Nephron progenitor cell (in vitro differentiated cells): ENCODE measurements around the gene LCN6.
"Not testable (repeated sequence)": the region's sequence is repeated elsewhere in the genome, so short reads cannot be mapped to it uniquely, and the experiment has no call there.

ENCODE experiments used
- DNase-seq: peaks from one replicate; pipeline ENCODE4 v3.0.0; 2021
- H3K27ac Mint-ChIP-seq: 2 replicates; pipeline ENCODE4 v1.8.0; 2021; ENCODE audit warnings: mild to moderate bottlenecking, moderate library complexity, mixed read lengths
- H3K27me3 Mint-ChIP-seq: 2 replicates; pipeline ENCODE4 v1.8.0; 2021; ENCODE audit warnings: mild to moderate bottlenecking, low read depth, mixed read lengths; ENCODE audit not compliant: poor library complexity
- H3K36me3 Mint-ChIP-seq: 2 replicates; pipeline ENCODE4 v1.8.0; 2021; ENCODE audit warnings: low read depth, mixed read lengths
- H3K4me1 Mint-ChIP-seq: 2 replicates; pipeline ENCODE4 v1.8.0; 2021; ENCODE audit warnings: mixed read lengths
- H3K4me3 Mint-ChIP-seq: 2 replicates; pipeline ENCODE4 v1.8.0; 2021; ENCODE audit warnings: mild to moderate bottlenecking, moderate library complexity, mixed read lengths
- H3K9me3 Mint-ChIP-seq: 2 replicates; pipeline ENCODE4 v1.8.0; 2021; ENCODE audit warnings: mild to moderate bottlenecking, moderate library complexity, mixed read lengths
- TF ChIP-seq, protein P1 (sequence below): fragments of 200-600 bp; sonication (generic); IDR thresholded peaks from 2 replicates; pipeline ENCODE4 v1.5.0; 2021; ENCODE audit warnings: antibody characterized with exemption

Gene LCN6

DNA sequence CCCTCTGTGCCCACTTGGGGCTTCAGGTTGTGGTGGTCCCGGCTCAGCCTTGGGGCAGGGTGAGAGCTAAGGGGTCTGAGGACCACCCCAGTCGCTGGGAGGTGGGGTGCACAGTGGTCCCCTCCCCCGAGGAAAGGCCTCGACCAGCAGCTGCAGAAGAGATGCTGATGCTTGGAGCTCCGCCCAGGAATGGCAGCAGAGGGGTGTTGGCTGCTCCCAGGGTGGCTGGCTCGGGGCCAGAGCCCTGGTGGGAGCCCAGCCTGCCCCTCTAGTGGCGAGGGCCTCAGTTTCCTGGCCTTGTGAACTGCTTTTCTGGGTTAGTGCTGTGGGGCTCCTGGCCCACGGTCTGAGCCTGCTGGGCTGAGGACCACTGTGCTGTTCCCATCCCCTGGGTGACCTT, 34.8 kb downstream of the LCN6 start:
- TF ChIP-seq, protein P1, sequence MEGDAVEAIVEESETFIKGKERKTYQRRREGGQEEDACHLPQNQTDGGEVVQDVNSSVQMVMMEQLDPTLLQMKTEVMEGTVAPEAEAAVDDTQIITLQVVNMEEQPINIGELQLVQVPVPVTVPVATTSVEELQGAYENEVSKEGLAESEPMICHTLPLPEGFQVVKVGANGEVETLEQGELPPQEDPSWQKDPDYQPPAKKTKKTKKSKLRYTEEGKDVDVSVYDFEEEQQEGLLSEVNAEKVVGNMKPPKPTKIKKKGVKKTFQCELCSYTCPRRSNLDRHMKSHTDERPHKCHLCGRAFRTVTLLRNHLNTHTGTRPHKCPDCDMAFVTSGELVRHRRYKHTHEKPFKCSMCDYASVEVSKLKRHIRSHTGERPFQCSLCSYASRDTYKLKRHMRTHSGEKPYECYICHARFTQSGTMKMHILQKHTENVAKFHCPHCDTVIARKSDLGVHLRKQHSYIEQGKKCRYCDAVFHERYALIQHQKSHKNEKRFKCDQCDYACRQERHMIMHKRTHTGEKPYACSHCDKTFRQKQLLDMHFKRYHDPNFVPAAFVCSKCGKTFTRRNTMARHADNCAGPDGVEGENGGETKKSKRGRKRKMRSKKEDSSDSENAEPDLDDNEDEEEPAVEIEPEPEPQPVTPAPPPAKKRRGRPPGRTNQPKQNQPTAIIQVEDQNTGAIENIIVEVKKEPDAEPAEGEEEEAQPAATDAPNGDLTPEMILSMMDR: no peak
- Mint-ChIP-seq H3K9me3 (no peaks in the 10 kb centered on the region), H3K4me1 (peaks cover 25% of the 10 kb centered on the region), H3K27ac (no peak overlapping the region), H3K4me3 (peak overlapping the region; percentile 81), H3K27me3 (peaks cover 12% of the 10 kb centered on the region), H3K36me3 (no peaks in the 10 kb centered on the region)
- no peak for DNase-seq

DNA sequence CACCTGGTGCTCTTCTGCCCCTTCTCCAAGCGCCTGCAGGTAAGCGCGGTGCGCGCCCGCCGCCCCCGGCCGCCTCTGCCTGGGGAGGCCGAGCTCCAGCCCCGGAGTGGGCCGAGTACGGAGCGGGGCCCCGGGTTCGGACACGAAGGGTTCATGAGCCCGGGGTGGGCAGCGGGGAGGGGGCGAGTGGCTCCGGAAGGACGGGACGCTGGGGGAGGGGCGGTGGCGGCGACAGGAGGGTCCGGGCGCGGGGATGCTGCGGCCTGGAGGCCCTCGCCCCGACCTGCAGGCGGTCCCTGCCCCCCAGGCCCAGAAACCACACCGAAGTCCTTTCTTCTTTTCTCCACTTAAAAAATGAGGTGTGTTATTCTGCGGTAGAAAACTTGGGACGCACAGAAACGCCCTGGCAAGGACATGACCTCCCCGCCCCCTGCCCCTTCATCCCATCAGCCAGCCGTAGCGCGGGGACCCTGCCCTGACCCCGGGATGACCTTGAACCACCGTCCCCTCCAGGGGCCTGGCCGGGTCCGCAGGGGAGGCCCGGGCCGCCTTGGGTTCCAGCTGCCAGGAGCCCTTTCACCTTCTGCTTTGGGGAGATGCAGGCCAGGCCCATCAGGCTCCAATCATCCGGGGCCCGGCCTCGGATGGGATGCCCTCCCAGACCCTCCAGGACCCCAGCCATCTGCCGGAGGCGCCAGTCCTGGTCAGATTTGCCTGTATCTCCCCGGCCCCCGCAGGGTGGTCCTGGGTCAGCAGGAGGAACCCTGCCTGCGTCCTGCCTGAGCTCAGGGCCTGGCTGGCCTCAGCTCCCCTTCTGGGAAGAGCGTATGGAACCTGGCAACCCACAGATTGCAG, 35.4 kb downstream of the LCN6 start:
- Mint-ChIP-seq H3K36me3 (no peaks in the 10 kb centered on the region), H3K27me3 (peaks cover 17% of the 10 kb centered on the region), H3K27ac (no peak overlapping the region), H3K4me3 (peak overlapping the region; percentile 81), H3K9me3 (no peaks in the 10 kb centered on the region), H3K4me1 (peaks cover 29% of the 10 kb centered on the region)
- TF ChIP-seq, protein P1: no peak
- peak; percentile 64 for DNase-seq

DNA sequence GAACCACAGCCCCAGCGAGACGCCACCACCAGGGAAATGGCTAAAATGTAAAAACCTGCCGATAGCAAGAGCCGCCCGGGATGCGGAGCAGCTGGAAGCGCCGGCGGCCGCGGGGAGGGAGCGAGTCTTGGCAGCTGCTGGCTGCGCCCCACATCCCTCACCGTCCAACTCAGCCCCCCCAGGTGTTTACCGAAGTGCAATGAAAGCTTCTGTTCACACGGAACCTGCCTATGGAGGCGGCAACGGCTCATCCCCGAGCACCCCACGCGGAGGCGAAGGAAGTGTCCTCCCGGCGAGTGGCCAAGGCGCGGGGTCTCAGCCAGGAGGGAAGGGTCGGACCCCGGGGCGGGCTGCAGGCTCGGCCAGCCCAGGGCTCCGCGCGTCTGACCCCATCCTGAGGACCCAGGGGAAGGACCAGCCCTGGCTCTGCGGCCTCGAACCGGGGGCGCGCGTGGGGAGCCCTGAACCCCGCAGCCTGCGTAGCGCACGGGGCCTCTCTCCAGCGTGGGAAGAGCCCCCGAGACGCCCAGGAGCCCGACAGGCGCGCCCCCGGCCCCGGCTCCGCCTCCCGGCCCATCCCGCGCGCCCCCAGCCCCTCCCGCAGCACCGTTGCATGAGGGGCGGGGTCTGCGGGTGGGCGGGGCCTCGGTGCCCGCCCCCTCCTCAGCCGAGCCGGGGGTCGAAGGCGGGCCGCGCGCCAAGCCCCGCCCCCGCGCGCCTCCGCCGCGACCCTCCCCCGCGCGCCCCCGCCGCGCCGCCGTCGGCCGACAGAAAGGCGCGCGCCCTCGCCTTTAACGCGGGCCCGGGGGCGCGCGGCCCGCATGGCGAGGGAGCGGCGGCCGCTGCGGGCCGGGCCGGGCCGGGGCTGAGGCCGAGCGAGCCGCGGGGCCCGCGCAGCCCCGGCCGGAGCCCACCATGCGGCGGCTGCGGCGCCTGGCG, 36.3 kb downstream of the LCN6 start, which contains the start of gene DIPK1B:
Gene DIPK1B, plus strand, starts transcription at position 822 of the 939 bp plus-strand sequence. Its CDS starts 94 bp downstream, at position 916.
- Mint-ChIP-seq H3K4me1 (peaks cover 30% of the 10 kb centered on the region), H3K27ac (no peak within 1 kb of the TSS), H3K9me3 (no peaks in the 10 kb centered on the region), H3K36me3 (no peaks in the 10 kb centered on the region), H3K27me3 (peaks cover 19% of the 10 kb centered on the region), H3K4me3 (peak within 1 kb of the TSS; percentile 84)
- DNase-seq: peak; percentile 83
- TF ChIP-seq, protein P1: no peak

DNA sequence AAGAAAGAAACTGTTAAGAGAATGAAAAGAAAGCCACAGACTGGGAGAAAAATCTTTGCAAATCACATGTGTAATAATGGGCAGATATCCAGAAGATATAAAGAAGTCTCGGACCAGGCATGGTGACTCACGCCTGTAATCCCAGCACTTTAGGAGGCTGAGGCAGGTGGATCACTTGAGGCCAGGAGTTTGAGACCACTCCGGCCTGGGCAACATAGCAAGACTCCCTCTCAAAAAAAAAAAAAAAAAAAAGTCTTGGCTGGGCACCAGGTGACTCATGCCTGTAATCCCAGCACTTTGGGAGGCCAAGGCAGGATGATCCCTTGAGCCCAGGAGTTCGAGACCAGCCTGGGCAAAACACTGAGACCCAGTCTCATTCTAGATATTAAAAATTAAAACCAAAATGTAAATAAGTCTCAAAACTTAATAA, 37.1 kb downstream of the LCN6 start:
- not testable (repeated sequence) for H3K27ac Mint-ChIP-seq, DNase-seq, H3K9me3 Mint-ChIP-seq, H3K36me3 Mint-ChIP-seq
- Mint-ChIP-seq H3K4me1 (peaks cover 30% of the 10 kb centered on the region), H3K4me3 (peak overlapping the region; percentile 84), H3K27me3 (peaks cover 20% of the 10 kb centered on the region)

DNA sequence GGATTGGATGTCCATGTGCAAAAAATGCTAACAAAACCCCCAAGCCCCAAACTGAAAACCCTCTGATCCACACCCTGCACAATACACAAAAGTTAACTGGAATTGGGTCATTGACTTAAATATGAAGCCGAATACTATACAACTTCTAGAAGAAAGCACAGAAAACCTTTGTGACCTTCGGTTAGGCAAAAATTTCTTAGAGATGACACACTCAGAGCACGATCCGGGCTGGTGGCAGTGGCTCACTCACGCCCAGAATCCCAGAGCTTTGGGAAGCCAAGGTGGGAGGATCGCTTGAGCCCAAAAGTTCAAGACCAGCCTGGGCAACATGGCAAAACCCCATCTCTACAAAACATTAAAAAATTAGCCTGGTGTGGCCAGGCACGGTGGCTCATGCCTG, 37.8 kb downstream of the LCN6 start:
- TF ChIP-seq, protein P1: no peak
- H3K27ac Mint-ChIP-seq: no peak overlapping the region
- H3K9me3 Mint-ChIP-seq: no peaks in the 10 kb centered on the region
- peaks cover 24% of the 10 kb centered on the region for H3K4me1 Mint-ChIP-seq
- no peaks in the 10 kb centered on the region for H3K36me3 Mint-ChIP-seq
- peaks cover 24% of the 10 kb centered on the region for H3K27me3 Mint-ChIP-seq
- H3K4me3 Mint-ChIP-seq: peak overlapping the region; percentile 84
- no peak for DNase-seq

DNA sequence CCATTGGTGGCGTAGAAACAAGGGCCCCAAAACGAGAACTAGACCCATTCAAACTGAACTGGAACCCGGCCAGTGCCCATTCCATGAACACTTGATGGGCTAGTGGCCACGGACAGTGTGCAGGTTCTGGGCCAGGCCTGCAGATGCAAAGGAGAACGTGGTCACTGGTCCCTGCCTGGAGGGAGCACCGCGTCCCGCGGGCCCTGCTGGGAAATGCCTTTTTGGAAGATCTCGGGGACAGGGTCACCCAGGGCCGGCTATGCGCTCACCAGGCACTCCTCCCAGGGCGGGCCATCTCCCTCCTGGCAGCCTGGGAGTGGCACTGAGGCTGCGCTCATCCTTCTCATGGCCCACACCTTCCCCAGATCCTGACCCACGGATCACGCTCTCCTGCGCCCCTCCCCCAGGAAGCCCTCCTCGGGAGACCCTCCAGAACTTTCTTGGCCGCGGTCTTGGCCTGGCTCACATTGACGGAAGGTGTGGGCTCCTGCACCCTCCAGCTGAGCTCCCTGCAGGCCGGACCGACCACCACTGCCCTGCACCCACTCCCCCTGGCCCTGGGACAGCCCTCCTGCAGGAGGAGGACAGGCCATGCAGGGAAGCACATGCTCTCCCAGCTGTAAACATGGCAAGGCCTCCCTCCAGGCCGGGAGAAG, 38.7 kb downstream of the LCN6 start:
- H3K4me3 Mint-ChIP-seq: no peak overlapping the region
- peaks cover 30% of the 10 kb centered on the region for H3K27me3 Mint-ChIP-seq
- peaks cover 22% of the 10 kb centered on the region for H3K4me1 Mint-ChIP-seq
- DNase-seq: no peak
- H3K36me3 Mint-ChIP-seq: no peaks in the 10 kb centered on the region
- TF ChIP-seq, protein P1: no peak
- H3K27ac Mint-ChIP-seq: no peak overlapping the region
- no peaks in the 10 kb centered on the region for H3K9me3 Mint-ChIP-seq
